Neural progenitor cell (in vitro differentiated cells): ENCODE measurements around the gene SLMAP.

Experiments
- EZH2 ChIP-seq: fragments of 200-600 bp; sonication (generic); IDR thresholded peaks from 2 replicates; pipeline ENCODE4 v1.6.1; 2017; ENCODE audit warnings: antibody characterized with exemption, mild to moderate bottlenecking, moderate library complexity
- EZH2phosphoT487 ChIP-seq: fragments of 200-600 bp; sonication (generic); IDR thresholded peaks from 2 replicates; pipeline ENCODE4 v1.6.1; 2017; ENCODE audit warnings: antibody characterized with exemption
- TF ChIP-seq, protein P1 (sequence below): fragments of 200-600 bp; sonication (generic); IDR thresholded peaks from 2 replicates; pipeline ENCODE4 v1.5.1; 2017; ENCODE audit warnings: antibody characterized with exemption, mild to moderate bottlenecking

DNA sequence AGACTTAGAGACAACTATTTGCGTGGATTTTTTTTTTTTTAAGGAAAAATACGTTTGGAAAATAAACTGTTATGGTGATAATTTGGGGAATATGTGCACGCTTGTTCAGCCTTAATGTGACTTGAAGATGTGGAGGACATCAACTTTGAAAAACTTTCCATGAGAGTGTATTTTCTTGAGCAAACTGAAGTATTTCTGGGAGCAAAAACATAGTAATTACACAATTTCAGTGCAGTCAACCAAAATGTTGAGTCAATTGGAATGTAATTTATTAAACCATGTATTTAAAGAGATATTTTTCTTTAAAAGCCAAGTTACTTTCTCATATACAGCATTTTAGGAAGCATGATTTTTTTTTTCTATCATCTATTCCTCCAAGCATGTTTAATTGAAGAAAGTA lies 171.8 kb downstream of the SLMAP start:
- TF ChIP-seq, protein P1, sequence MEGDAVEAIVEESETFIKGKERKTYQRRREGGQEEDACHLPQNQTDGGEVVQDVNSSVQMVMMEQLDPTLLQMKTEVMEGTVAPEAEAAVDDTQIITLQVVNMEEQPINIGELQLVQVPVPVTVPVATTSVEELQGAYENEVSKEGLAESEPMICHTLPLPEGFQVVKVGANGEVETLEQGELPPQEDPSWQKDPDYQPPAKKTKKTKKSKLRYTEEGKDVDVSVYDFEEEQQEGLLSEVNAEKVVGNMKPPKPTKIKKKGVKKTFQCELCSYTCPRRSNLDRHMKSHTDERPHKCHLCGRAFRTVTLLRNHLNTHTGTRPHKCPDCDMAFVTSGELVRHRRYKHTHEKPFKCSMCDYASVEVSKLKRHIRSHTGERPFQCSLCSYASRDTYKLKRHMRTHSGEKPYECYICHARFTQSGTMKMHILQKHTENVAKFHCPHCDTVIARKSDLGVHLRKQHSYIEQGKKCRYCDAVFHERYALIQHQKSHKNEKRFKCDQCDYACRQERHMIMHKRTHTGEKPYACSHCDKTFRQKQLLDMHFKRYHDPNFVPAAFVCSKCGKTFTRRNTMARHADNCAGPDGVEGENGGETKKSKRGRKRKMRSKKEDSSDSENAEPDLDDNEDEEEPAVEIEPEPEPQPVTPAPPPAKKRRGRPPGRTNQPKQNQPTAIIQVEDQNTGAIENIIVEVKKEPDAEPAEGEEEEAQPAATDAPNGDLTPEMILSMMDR, result no peak
- TF ChIP-seq EZH2, result no peak
- TF ChIP-seq EZH2phosphoT487, result no peak
